HepG2 (cell line): ENCODE results near the gene TRIP6. TPM values are rescaled to one million over a fixed set of nuclear protein-coding genes. Genes with fewer than 3 reads are reported as not detected.

Source experiments
- ATAC-seq: fragments of 200-7000 bp; cut with Tn5 transposase; 3 replicates; pipeline ENCODE4 v1.9.1; 2020; ENCODE audit warnings: mild to moderate bottlenecking, moderate library complexity
- BruUV-seq: library from RNA; stranded (reverse); fragments of 400-500 nt; replicated peaks from 2 replicates; lab custom pipeline; 2021; lab: Mats Ljungman, UMichigan
- CTCF ChIA-PET: fragments of 300-600 bp; formaldehyde crosslinking; extraction: SDS; loops from one replicate; lab custom pipeline; 2021; ENCODE audit warnings: low total read pairs, inconsistent platforms, low intra/inter-chr PET ratio; lab: Yijun Ruan, JAX
- POLR2A ChIA-PET: fragments of 350-600 bp; sonication (Branson Sonifier 250); formaldehyde crosslinking; loops from one replicate; lab custom pipeline; 2020; ENCODE audit warnings: antibody characterized with exemption, inconsistent platforms; lab: Yijun Ruan, JAX
- DNase-seq: peaks from one replicate; pipeline ENCODE4 v3.0.0-alpha.2; 2015; ENCODE audit warnings: low spot score
- FAIRE-seq: peaks from 3 replicates; lab custom pipeline; 2011; peaks lifted over from hg19 to GRCh38; lab: Jason Lieb, UNC
- H2AFZ ChIP-seq: one replicate; pipeline ENCODE4 v1.6.1; 2011; ENCODE audit warnings: low read length, inconsistent platforms
- H3K27ac ChIP-seq: fragments of 300-600 bp; 3 replicates; pipeline ENCODE4 v1.8.0; 2011; ENCODE audit warnings: mixed run types, mild to moderate bottlenecking, mixed read lengths, low read length, inconsistent platforms; ENCODE audit not compliant: insufficient read depth; ENCODE audit errors: extremely low read length
- H3K27me3 ChIP-seq, 2 experiments: fragments of 200-600 bp in 1 of 2; 2 replicates in 1 of 2; 3 replicates in 1 of 2; pipeline versions ENCODE4 v1.6.0 to v1.8.0; 2011; ENCODE audit warnings: low read length in 2 of 2, mild to moderate bottlenecking in 2 of 2, moderate library complexity in 2 of 2, inconsistent platforms in 1 of 2; ENCODE audit not compliant: insufficient read depth in 2 of 2, control insufficient read depth in 1 of 2
- H3K36me3 ChIP-seq, 2 experiments: fragments of 200-600 bp in 1 of 2; replicated peaks in 1 of 2; 2 replicates in 1 of 2; 3 replicates in 1 of 2; pipeline versions ENCODE4 v1.5.1 to v1.8.0; 2011; ENCODE audit warnings: low read length in 2 of 2, inconsistent platforms in 1 of 2; ENCODE audit not compliant: insufficient read depth in 2 of 2, control insufficient read depth in 1 of 2
- H3K4me1 ChIP-seq: 2 replicates; pipeline ENCODE4 v1.5.1; 2012; ENCODE audit warnings: low read length, inconsistent platforms; ENCODE audit not compliant: insufficient read depth
- H3K4me2 ChIP-seq: 2 replicates; pipeline ENCODE4 v1.6.0; 2011; ENCODE audit warnings: low read depth, low read length, inconsistent platforms
- H3K4me3 ChIP-seq, 3 experiments: fragments of 200-600 bp in 1 of 3; sonication (generic), shearing (Covaris generic) in 1 of 3; replicated peaks in 1 of 3; 2 replicates each; pipeline ENCODE4 v1.5.1; 2011 to 2016; ENCODE audit warnings: low read length in 3 of 3, inconsistent platforms in 2 of 3, low read depth in 2 of 3, mild to moderate bottlenecking in 2 of 3, control low read depth in 1 of 3, mixed read lengths in 1 of 3; ENCODE audit not compliant: insufficient read depth in 1 of 3
- H3K79me2 ChIP-seq: one replicate; pipeline ENCODE4 v1.6.1; 2011; ENCODE audit warnings: low read length, inconsistent platforms; ENCODE audit not compliant: insufficient read depth
- H3K9ac ChIP-seq: 2 replicates; pipeline ENCODE4 v1.6.0; 2011; ENCODE audit warnings: mild to moderate bottlenecking, low read depth, low read length, inconsistent platforms; ENCODE audit not compliant: insufficient read depth
- H3K9me3 ChIP-seq: 2 replicates; pipeline ENCODE4 v1.5.1; 2012; ENCODE audit warnings: mild to moderate bottlenecking, low read length
- H4K20me1 ChIP-seq: 2 replicates; pipeline ENCODE4 v1.6.0; 2011; ENCODE audit warnings: inconsistent platforms, mild to moderate bottlenecking, low read length, moderate library complexity; ENCODE audit not compliant: insufficient read depth
- FOXA1 ChIP-seq, 2 experiments: fragments of 450-650 bp in 1 of 2; sonication (generic) in 1 of 2; formaldehyde crosslinking in 1 of 2; IDR thresholded peaks; 2 replicates each; pipeline versions ENCODE4 v1.4.0 to v1.6.1; 2016 to 2020; ENCODE audit warnings: missing genetic modification reagents in 1 of 2
- FOXA3 ChIP-seq: IDR thresholded peaks from 2 replicates; pipeline ENCODE4 v1.6.1; 2016; ENCODE audit warnings: missing genetic modification reagents, missing compliant biosample characterization
- MXD4 ChIP-seq: IDR thresholded peaks from 2 replicates; pipeline ENCODE4 v1.6.1; 2016; ENCODE audit warnings: mild to moderate bottlenecking, missing biosample characterization, missing genetic modification reagents
- NR2F6 ChIP-seq, 2 experiments: IDR thresholded peaks; 2 replicates each; pipeline ENCODE4 v1.6.1; 2016; ENCODE audit warnings: antibody characterized with exemption in 1 of 2, mild to moderate bottlenecking in 1 of 2
- PPARG ChIP-seq: conservative IDR thresholded peaks from 2 replicates; pipeline ENCODE4 v1.6.1; 2016; ENCODE audit warnings: missing biosample characterization, missing genetic modification reagents
- RARA ChIP-seq: IDR thresholded peaks from 2 replicates; pipeline ENCODE4 v1.6.1; 2016; ENCODE audit warnings: missing genetic modification reagents, missing compliant biosample characterization
- RXRB ChIP-seq: IDR thresholded peaks from 2 replicates; pipeline ENCODE4 v1.6.1; 2016; ENCODE audit warnings: borderline replicate concordance, missing genetic modification reagents, missing compliant biosample characterization
- SOX6 ChIP-seq, 2 experiments: fragments of 450-650 bp in 1 of 2; sonication (generic) in 1 of 2; formaldehyde crosslinking in 1 of 2; IDR thresholded peaks; 2 replicates each; pipeline versions ENCODE4 v1.4.0 to v1.6.1; 2017 to 2020; ENCODE audit warnings: antibody characterized with exemption in 1 of 2, mild to moderate bottlenecking in 1 of 2, missing genetic modification reagents in 1 of 2
- XBP1 ChIP-seq: sonication (generic); formaldehyde crosslinking; IDR thresholded peaks from 2 replicates; pipeline ENCODE4 v1.5.0; 2020; ENCODE audit warnings: missing genetic modification reagents
- ZNF124 ChIP-seq: sonication (generic); formaldehyde crosslinking; IDR thresholded peaks from 2 replicates; pipeline ENCODE4 v1.4.0; 2020; ENCODE audit warnings: missing genetic modification reagents
- WGBS: methylation state at CpG from one replicate; pipeline ENCODE4 v1.1.6; 2017; ENCODE audit warnings: low lambda C conversion rate; 5-methylcytosine and 5-hydroxymethylcytosine counted together
- in situ Hi-C: cut with HindIII; loops from 2 replicates; pipeline ENCODE4 v1.10.0; 2017; ENCODE audit warnings: low pct_unique_long_range_greater_than_20kb; ENCODE audit not compliant: extremely low pct_ligation_motif_present
- intact Hi-C: fragments of 100-400 bp; cut with micrococcal nuclease; formaldehyde crosslinking; loops from one replicate; pipeline ENCODE4 v1.10.0; 2022; ENCODE audit not compliant: unreplicated experiment
- polyA plus RNA-seq, 8 experiments: library from polyadenylated mRNA; depleted of rRNA in 3 of 8; stranded (reverse) in 7 of 8; unstranded in 1 of 8; fragments of >200 nt; fragmentation: Illumina TruSeq in 4 of 8; extraction: Trizol in 4 of 8; gene quantifications; 2 replicates each; pipeline versions ENCODE4 v1.2.1 to v1.2.3, GENCODE V29; 2011 to 2016; ENCODE audit warnings: low read depth in 4 of 8, missing spikeins in 1 of 8, mixed read lengths in 1 of 8; ENCODE audit not compliant: insufficient read depth in 1 of 8
- total RNA-seq, 5 experiments: library from RNA; depleted of rRNA; stranded (reverse); fragments of >200 nt; fragmentation: Illumina TruSeq; extraction: Trizol; gene quantifications; 2 replicates each; pipeline ENCODE4 v1.2.3, GENCODE V29; 2016; ENCODE audit warnings: low read depth in 1 of 5
- TF ChIP-seq, protein P1 (sequence below): sonication (generic); formaldehyde crosslinking; IDR thresholded peaks from 2 replicates; pipeline ENCODE4 v1.4.0; 2020; ENCODE audit warnings: missing genetic modification reagents, mild to moderate bottlenecking, borderline replicate concordance
- TF ChIP-seq, protein P2 (sequence below): IDR thresholded peaks from 2 replicates; pipeline ENCODE4 v1.6.1; 2016; ENCODE audit warnings: mild to moderate bottlenecking
- TF ChIP-seq, protein P3 (sequence below): sonication (generic); formaldehyde crosslinking; IDR thresholded peaks from 2 replicates; pipeline ENCODE4 v1.4.0; 2020; ENCODE audit warnings: missing genetic modification reagents
- TF ChIP-seq, protein P4 (sequence below): sonication (generic); formaldehyde crosslinking; IDR thresholded peaks from 2 replicates; pipeline ENCODE4 v1.4.0; 2020; ENCODE audit warnings: missing genetic modification reagents, borderline replicate concordance

Gene TRIP6
- total and polyA plus RNA-seq, 2 of the 13 experiments (the other 11 are each of a cell fraction or from before 2014, with no cell fraction given), result 0.34 to 0.38 TPM

DNA sequence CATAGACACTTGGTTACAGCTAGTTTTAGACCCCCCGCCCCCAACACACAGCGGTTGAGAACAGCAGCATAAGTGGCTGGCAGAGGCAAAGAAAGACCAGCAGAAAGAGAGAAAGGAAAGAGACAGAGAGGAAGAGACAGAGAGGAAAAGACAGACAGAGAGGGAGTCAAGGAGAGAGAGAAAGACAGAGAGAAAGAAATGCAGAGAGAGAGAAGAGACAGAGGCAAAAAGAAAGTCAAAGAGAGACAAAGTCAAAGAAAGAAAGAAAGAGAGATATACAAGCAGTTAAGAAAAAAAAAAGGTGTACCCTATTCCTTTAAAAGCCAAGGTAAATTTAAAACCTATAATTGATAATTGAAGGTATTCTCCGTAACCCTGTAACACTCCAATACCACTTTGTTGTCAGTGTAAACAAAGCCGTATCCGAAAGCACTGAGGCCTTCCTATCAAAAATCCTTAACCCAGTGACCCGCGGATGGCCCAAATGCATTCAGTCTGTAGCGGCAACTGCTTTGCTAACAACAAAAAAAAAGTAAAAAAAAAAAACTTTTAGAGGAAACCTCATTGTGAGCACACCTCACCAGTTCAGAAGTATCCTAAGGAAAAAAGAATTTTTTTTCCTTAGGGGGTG is 26.6 kb upstream of the TRIP6 start:
- H3K27ac ChIP-seq, result no peak overlapping the region
- H3K4me3 ChIP-seq, result no peak overlapping the region; a peak in 2 of 6 replicates
- no peak for ATAC-seq

More for the DNA sequence above, 26.6 kb upstream of the TRIP6 start:
- no TSS peak for BruUV-seq
- Histone ChIP-seq H3K4me1 (peaks cover 27% of the 10 kb centered on the region), H3K9ac (0 out of 2 replicates have a peak overlapping the region, but pooled peaks have one; percentile 5), H4K20me1 (no peaks in the 10 kb centered on the region), H2AFZ (no peak overlapping the region), H3K9me3 (no peaks in the 10 kb centered on the region), H3K79me2 (no peaks in the 10 kb centered on the region), H3K36me3 (no peaks in the 10 kb centered on the region), H3K27me3 (no peaks in the 10 kb centered on the region), H3K4me2 (peak overlapping the region; percentile 44)
- ChIA-PET CTCF (no interaction called here), POLR2A (no interaction called here)
- FAIRE-seq (no peak), DNase-seq (peak; percentile 28)
- 22% methylated on average over 8 of the region's 8 CpGs for WGBS
- TF ChIP-seq FOXA3 (CRISPR knock-in tag), result peak; percentile 73
- TF ChIP-seq RXRB, result peak; percentile 39; the same call in 1 of the 2 replicates
- TF ChIP-seq SOX6 (IDR thresholded peaks at IDR 0.05), result no peak
- TF ChIP-seq SOX6 (CRISPR knock-in tag; IDR thresholded peaks at IDR 0.05), result 0 out of 2 replicates have a peak, but pooled peaks have one; percentile 10
- TF ChIP-seq, protein P1, sequence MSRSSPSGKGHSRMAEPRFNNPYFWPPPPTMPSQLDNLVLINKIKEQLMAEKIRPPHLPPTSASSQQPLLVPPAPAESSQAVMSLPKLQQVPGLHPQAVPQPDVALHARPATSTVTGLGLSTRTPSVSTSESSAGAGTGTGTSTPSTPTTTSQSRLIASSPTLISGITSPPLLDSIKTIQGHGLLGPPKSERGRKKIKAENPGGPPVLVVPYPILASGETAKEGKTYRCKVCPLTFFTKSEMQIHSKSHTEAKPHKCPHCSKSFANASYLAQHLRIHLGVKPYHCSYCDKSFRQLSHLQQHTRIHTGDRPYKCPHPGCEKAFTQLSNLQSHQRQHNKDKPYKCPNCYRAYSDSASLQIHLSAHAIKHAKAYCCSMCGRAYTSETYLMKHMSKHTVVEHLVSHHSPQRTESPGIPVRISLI, result 0 out of 2 replicates have a peak, but pooled peaks have one; percentile 46
- TF ChIP-seq, protein P2, sequence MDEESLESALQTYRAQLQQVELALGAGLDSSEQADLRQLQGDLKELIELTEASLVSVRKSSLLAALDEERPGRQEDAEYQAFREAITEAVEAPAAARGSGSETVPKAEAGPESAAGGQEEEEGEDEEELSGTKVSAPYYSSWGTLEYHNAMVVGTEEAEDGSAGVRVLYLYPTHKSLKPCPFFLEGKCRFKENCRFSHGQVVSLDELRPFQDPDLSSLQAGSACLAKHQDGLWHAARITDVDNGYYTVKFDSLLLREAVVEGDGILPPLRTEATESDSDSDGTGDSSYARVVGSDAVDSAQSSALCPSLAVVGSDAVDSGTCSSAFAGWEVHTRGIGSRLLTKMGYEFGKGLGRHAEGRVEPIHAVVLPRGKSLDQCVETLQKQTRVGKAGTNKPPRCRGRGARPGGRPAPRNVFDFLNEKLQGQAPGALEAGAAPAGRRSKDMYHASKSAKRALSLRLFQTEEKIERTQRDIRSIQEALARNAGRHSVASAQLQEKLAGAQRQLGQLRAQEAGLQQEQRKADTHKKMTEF (CRISPR knock-in tag), result 0 out of 2 replicates have a peak, but pooled peaks have one; percentile 23
- TF ChIP-seq, protein P3, sequence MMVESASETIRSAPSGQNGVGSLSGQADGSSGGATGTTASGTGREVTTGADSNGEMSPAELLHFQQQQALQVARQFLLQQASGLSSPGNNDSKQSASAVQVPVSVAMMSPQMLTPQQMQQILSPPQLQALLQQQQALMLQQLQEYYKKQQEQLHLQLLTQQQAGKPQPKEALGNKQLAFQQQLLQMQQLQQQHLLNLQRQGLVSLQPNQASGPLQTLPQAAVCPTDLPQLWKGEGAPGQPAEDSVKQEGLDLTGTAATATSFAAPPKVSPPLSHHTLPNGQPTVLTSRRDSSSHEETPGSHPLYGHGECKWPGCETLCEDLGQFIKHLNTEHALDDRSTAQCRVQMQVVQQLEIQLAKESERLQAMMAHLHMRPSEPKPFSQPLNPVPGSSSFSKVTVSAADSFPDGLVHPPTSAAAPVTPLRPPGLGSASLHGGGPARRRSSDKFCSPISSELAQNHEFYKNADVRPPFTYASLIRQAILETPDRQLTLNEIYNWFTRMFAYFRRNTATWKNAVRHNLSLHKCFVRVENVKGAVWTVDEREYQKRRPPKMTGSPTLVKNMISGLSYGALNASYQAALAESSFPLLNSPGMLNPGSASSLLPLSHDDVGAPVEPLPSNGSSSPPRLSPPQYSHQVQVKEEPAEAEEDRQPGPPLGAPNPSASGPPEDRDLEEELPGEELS, result 0 out of 2 replicates have a peak, but pooled peaks have one; percentile 32
- no peak for TF ChIP-seq ZNF124 (CRISPR knock-in tag)
- no peak for TF ChIP-seq FOXA1 (IDR thresholded peaks at IDR 0.05)
- TF ChIP-seq FOXA1 (CRISPR knock-in tag; IDR thresholded peaks at IDR 0.05), result peak; percentile 50; the same call in 1 of the 2 replicates
- 0 out of 2 replicates have a peak, but pooled peaks have one; percentile 19 for TF ChIP-seq PPARG (CRISPR knock-in tag)
- TF ChIP-seq, protein P4, sequence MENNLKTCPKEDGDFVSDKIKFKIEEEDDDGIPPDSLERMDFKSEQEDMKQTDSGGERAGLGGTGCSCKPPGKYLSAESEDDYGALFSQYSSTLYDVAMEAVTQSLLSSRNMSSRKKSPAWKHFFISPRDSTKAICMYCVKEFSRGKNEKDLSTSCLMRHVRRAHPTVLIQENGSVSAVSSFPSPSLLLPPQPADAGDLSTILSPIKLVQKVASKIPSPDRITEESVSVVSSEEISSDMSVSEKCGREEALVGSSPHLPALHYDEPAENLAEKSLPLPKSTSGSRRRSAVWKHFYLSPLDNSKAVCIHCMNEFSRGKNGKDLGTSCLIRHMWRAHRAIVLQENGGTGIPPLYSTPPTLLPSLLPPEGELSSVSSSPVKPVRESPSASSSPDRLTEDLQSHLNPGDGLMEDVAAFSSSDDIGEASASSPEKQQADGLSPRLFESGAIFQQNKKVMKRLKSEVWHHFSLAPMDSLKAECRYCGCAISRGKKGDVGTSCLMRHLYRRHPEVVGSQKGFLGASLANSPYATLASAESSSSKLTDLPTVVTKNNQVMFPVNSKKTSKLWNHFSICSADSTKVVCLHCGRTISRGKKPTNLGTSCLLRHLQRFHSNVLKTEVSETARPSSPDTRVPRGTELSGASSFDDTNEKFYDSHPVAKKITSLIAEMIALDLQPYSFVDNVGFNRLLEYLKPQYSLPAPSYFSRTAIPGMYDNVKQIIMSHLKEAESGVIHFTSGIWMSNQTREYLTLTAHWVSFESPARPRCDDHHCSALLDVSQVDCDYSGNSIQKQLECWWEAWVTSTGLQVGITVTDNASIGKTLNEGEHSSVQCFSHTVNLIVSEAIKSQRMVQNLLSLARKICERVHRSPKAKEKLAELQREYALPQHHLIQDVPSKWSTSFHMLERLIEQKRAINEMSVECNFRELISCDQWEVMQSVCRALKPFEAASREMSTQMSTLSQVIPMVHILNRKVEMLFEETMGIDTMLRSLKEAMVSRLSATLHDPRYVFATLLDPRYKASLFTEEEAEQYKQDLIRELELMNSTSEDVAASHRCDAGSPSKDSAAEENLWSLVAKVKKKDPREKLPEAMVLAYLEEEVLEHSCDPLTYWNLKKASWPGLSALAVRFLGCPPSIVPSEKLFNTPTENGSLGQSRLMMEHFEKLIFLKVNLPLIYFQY (CRISPR knock-in tag), result peak; percentile 57; the same call in 1 of the 2 replicates
- no peak for TF ChIP-seq MXD4
- peak; percentile 76 for TF ChIP-seq RARA (CRISPR knock-in tag)
- no peak for TF ChIP-seq XBP1 (CRISPR knock-in tag)
- TF ChIP-seq NR2F6 (IDR thresholded peaks at IDR 0.05), result no peak
- peak; percentile 50 for TF ChIP-seq NR2F6 (CRISPR knock-in tag; IDR thresholded peaks at IDR 0.05)
- in situ Hi-C loops (no loop called here), intact Hi-C loops (no loop called here)
